ENCODE measurements around the gene KLHL35.

- TF ChIP-seq, protein P1, sequence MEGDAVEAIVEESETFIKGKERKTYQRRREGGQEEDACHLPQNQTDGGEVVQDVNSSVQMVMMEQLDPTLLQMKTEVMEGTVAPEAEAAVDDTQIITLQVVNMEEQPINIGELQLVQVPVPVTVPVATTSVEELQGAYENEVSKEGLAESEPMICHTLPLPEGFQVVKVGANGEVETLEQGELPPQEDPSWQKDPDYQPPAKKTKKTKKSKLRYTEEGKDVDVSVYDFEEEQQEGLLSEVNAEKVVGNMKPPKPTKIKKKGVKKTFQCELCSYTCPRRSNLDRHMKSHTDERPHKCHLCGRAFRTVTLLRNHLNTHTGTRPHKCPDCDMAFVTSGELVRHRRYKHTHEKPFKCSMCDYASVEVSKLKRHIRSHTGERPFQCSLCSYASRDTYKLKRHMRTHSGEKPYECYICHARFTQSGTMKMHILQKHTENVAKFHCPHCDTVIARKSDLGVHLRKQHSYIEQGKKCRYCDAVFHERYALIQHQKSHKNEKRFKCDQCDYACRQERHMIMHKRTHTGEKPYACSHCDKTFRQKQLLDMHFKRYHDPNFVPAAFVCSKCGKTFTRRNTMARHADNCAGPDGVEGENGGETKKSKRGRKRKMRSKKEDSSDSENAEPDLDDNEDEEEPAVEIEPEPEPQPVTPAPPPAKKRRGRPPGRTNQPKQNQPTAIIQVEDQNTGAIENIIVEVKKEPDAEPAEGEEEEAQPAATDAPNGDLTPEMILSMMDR (IDR thresholded peaks at IDR 0.05; ENCODE audit: insufficient read depth, low read depth, low read length): no peak
- no peak for TF ChIP-seq EZH2 (IDR thresholded peaks at IDR 0.05; ENCODE audit: insufficient read depth, low read length)
Measured at GRCh38 chr11:75408957-75409219, 24.1 kb downstream of the KLHL35 start.

Measured in astrocyte (in vitro differentiated cells and primary cell).